Brain microvascular endothelial cell (primary cell): ENCODE data around the gene BLVRB.
"Not testable (repeated sequence)": the region's sequence is repeated elsewhere in the genome, so short reads cannot be mapped to it uniquely, and the experiment has no call there.

ENCODE experiments used
- DNase-seq: peaks from one replicate; pipeline ENCODE4 v3.0.0-alpha.2; 2020
- H3K27ac ChIP-seq: fragments of 250-450 bp; sonication (Bioruptor Pico); 2 replicates; pipeline ENCODE4 v1.5.1; 2020; ENCODE audit warnings: mild to moderate bottlenecking, moderate library complexity
- H3K27me3 ChIP-seq: fragments of 250-450 bp; sonication (Bioruptor Pico); replicated peaks from 2 replicates; pipeline ENCODE4 v1.5.1; 2020; ENCODE audit warnings: mild to moderate bottlenecking
- H3K36me3 ChIP-seq: fragments of 250-450 bp; sonication (Bioruptor Pico); replicated peaks from 2 replicates; pipeline ENCODE4 v1.5.1; 2020; ENCODE audit warnings: mild to moderate bottlenecking
- H3K4me3 ChIP-seq: 2 replicates; pipeline ENCODE4 v1.5.1; 2011; ENCODE audit warnings: low read depth, mild to moderate bottlenecking, control low read depth, low read length, moderate library complexity
- in situ Hi-C: cut with HindIII; loops from 2 replicates; pipeline ENCODE4 v1.10.0; 2017; ENCODE audit warnings: low sequenced_read_pairs, low pct_ligation_motif_present
- TF ChIP-seq, protein P1 (sequence below): IDR thresholded peaks from 2 replicates; pipeline ENCODE4 v1.5.1; 2011; ENCODE audit warnings: low read depth, mild to moderate bottlenecking, moderate library complexity, low read length, control low read depth, inconsistent platforms; ENCODE audit errors: missing control alignments

BLVRB gene

GRCh38 chr19:40466219-40466984 is 857 bp upstream of the BLVRB start:
- no peak overlapping the region for H3K27ac ChIP-seq
- in situ Hi-C loops = no loop called here
- no peaks in the 10 kb centered on the region for H3K27me3 ChIP-seq
- DNase-seq = no peak
- TF ChIP-seq, protein P1, sequence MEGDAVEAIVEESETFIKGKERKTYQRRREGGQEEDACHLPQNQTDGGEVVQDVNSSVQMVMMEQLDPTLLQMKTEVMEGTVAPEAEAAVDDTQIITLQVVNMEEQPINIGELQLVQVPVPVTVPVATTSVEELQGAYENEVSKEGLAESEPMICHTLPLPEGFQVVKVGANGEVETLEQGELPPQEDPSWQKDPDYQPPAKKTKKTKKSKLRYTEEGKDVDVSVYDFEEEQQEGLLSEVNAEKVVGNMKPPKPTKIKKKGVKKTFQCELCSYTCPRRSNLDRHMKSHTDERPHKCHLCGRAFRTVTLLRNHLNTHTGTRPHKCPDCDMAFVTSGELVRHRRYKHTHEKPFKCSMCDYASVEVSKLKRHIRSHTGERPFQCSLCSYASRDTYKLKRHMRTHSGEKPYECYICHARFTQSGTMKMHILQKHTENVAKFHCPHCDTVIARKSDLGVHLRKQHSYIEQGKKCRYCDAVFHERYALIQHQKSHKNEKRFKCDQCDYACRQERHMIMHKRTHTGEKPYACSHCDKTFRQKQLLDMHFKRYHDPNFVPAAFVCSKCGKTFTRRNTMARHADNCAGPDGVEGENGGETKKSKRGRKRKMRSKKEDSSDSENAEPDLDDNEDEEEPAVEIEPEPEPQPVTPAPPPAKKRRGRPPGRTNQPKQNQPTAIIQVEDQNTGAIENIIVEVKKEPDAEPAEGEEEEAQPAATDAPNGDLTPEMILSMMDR = no peak
- H3K4me3 ChIP-seq = peak overlapping the region; percentile 47
- H3K36me3 ChIP-seq = no peaks in the 10 kb centered on the region

GRCh38 chr19:40465025-40465556 is 454 bp downstream of the BLVRB start:
- in situ Hi-C loops = no loop called here
- peak overlapping the region; percentile 41 for H3K27ac ChIP-seq
- H3K36me3 ChIP-seq = no peaks in the 10 kb centered on the region
- TF ChIP-seq, protein P1 = no peak
- H3K27me3 ChIP-seq = no peaks in the 10 kb centered on the region
- peak; percentile 58 for DNase-seq
- H3K4me3 ChIP-seq = peak overlapping the region; percentile 69

DNA sequence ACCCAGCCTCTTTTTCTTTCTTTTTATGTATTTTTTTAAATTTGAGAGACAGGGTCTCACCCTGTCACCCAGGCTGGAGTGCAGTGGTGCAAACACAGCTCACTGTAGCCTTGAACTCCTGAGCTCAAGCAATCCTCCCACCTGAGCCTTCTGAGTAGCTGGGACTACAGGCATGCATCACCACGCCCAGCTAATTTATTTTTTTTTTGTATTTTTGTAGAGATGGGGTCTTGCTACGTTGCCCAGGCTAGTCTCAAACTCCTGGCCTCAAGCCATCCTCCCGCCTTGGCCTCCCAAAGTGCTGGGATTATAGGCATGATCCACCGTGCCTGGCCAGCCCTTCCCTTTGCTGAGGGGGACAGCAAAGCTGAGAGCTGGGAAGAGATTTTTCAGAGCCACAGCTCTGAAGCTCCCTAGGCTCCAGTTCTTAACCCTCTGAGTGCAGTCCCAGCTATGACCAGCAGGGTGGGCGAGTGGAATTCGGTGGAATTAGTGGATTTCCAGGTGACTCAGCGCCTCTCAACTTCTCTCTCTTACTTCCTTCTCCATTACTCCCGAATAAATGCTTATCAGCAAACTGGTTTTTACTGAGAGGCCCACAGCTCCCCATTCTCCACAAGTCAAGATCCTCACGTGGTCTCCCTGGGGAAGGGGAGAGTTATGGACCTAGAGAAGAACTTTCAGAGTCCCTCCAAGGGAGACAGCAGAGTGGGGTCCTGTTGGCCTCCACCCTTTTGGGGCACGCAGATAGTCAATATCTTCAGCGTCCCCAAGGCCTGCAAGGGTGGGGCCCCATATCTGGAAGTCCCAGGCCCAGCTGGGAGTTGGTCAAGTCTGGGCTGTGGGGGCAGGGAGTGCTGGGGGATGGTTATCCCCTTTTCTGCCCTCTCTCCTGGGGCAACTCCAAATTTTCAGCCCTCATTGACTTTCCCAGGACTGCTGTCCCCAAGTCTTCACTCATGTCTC is 1.2 kb downstream of the BLVRB start:
- H3K27me3 ChIP-seq = no peaks in the 10 kb centered on the region
- in situ Hi-C loops = no loop called here
- TF ChIP-seq, protein P1 = peak; percentile 90
- H3K4me3 ChIP-seq = peak overlapping the region; percentile 69
- H3K36me3 ChIP-seq = no peaks in the 10 kb centered on the region
- H3K27ac ChIP-seq = peak overlapping the region; percentile 25
- DNase-seq = peak; percentile 92

GRCh38 chr19:40463587-40464037 is 1.9 kb downstream of the BLVRB start:
- in situ Hi-C loops, H3K27me3 ChIP-seq, H3K27ac ChIP-seq, H3K36me3 ChIP-seq, H3K4me3 ChIP-seq: not testable (repeated sequence)
- DNase-seq = peak; percentile 5

GRCh38 chr19:40461669-40462221 is 3.8 kb downstream of the BLVRB start:
- H3K27me3 ChIP-seq = no peaks in the 10 kb centered on the region
- no peaks in the 10 kb centered on the region for H3K36me3 ChIP-seq
- TF ChIP-seq, protein P1 = no peak
- in situ Hi-C loops = no loop called here
- DNase-seq = no peak
- no peak overlapping the region for H3K4me3 ChIP-seq
- H3K27ac ChIP-seq = no peak overlapping the region
